Endothelial cell of umbilical vein (primary cell): ENCODE data around the gene RRAS. TPM values are rescaled to one million over a fixed set of nuclear protein-coding genes. Genes with fewer than 3 reads are reported as not detected.

ENCODE experiments used
- BruUV-seq: library from RNA; stranded (reverse); fragments of 400-500 nt; replicated peaks from 2 replicates; lab custom pipeline; 2021; lab: Mats Ljungman, UMichigan
- CTCF ChIA-PET: fragments of 300-600, 350-600 bp; sonication (Branson Sonifier 250); formaldehyde crosslinking; loops from one replicate; lab custom pipeline; 2021; ENCODE audit warnings: antibody characterized with exemption, inconsistent platforms; lab: Charles Lee
- POLR2A ChIA-PET: fragments of 300-600, 350-600 bp; sonication (Branson Sonifier 250); formaldehyde crosslinking; loops from one replicate; lab custom pipeline; 2021; ENCODE audit warnings: antibody characterized with exemption, inconsistent platforms; lab: Charles Lee
- DNase-seq: peaks from one replicate; pipeline ENCODE4 v3.0.0-alpha.2; 2011; ENCODE audit warnings: low read depth, low spot score
- FAIRE-seq: peaks from 2 replicates; lab custom pipeline; 2011; peaks lifted over from hg19 to GRCh38; lab: Jason Lieb, UNC
- H2AFZ ChIP-seq: 2 replicates; pipeline ENCODE4 v1.6.0; 2012; ENCODE audit warnings: low read depth, low read length, control low read depth, inconsistent platforms
- H3K27ac ChIP-seq: 2 replicates; pipeline ENCODE4 v1.5.1; 2011; ENCODE audit warnings: low read depth, mild to moderate bottlenecking, control low read depth, low read length, moderate library complexity; ENCODE audit not compliant: insufficient read depth
- H3K27me3 ChIP-seq, 2 experiments: 2 replicates each; pipeline versions ENCODE4 v1.6.0 to v1.6.1; 2011; ENCODE audit warnings: low read length in 2 of 2, mixed read lengths in 1 of 2; ENCODE audit not compliant: control insufficient read depth in 2 of 2, insufficient read depth in 2 of 2
- H3K36me3 ChIP-seq, 2 experiments: 2 replicates in 1 of 2; 3 replicates in 1 of 2; pipeline ENCODE4 v1.5.1; 2011; ENCODE audit warnings: low read length in 2 of 2, mild to moderate bottlenecking in 1 of 2, moderate library complexity in 1 of 2; ENCODE audit not compliant: control insufficient read depth in 2 of 2, insufficient read depth in 2 of 2; ENCODE audit errors: extremely low read depth in 1 of 2
- H3K4me1 ChIP-seq: 3 replicates; pipeline ENCODE4 v1.5.1; 2011; ENCODE audit warnings: mild to moderate bottlenecking, low read length; ENCODE audit not compliant: control insufficient read depth, insufficient read depth; ENCODE audit errors: extremely low read depth
- H3K4me2 ChIP-seq: 2 replicates; pipeline ENCODE4 v1.6.1; 2011; ENCODE audit warnings: low read length, control low read depth, mixed read lengths; ENCODE audit not compliant: insufficient read depth
- H3K4me3 ChIP-seq, 3 experiments: fragments of 200-600 bp in 1 of 3; sonication (generic), shearing (Covaris generic) in 1 of 3; replicated peaks in 1 of 3; 2 replicates each; pipeline ENCODE4 v1.5.1; 2011 to 2016; ENCODE audit warnings: control low read depth in 3 of 3, low read length in 3 of 3, mild to moderate bottlenecking in 2 of 3, inconsistent platforms in 1 of 3, low read depth in 1 of 3, moderate library complexity in 1 of 3; ENCODE audit not compliant: insufficient read depth in 1 of 3
- H3K79me2 ChIP-seq: 2 replicates; pipeline ENCODE4 v1.6.0; 2012; ENCODE audit warnings: low read length, inconsistent platforms; ENCODE audit not compliant: control insufficient read depth, insufficient read depth
- H3K9ac ChIP-seq: replicated peaks from 2 replicates; pipeline ENCODE3; 2011; ENCODE audit warnings: low read length, control low read depth; ENCODE audit not compliant: insufficient read depth; ENCODE audit errors: extremely low read depth
- H3K9me1 ChIP-seq: replicated peaks from 3 replicates; pipeline ENCODE4 v1.6.0; 2011; ENCODE audit warnings: mild to moderate bottlenecking, low read length; ENCODE audit not compliant: control insufficient read depth, insufficient read depth; ENCODE audit errors: extremely low read depth
- H3K9me3 ChIP-seq: replicated peaks from 2 replicates; pipeline ENCODE4 v1.5.1; 2012; ENCODE audit warnings: low read length, inconsistent platforms; ENCODE audit not compliant: control insufficient read depth, insufficient read depth
- H4K20me1 ChIP-seq: replicated peaks from 2 replicates; pipeline ENCODE3; 2011; ENCODE audit warnings: mild to moderate bottlenecking, low read length; ENCODE audit not compliant: control insufficient read depth, insufficient read depth; ENCODE audit errors: extremely low read depth
- CTCF ChIP-seq, 2 donors: IDR thresholded peaks; 1 replicate in 1 of 2; 2 replicates in 1 of 2; pipeline ENCODE4 v1.5.1; 2011; ENCODE audit warnings: low read length in 2 of 2, mild to moderate bottlenecking in 2 of 2, moderate library complexity in 2 of 2, control low read depth in 1 of 2, inconsistent platforms in 1 of 2, low read depth in 1 of 2; ENCODE audit not compliant: insufficient read depth in 1 of 2; ENCODE audit errors: extremely low read depth in 1 of 2
- FOS ChIP-seq: IDR thresholded peaks from 2 replicates; pipeline ENCODE4 v1.6.1; 2011; ENCODE audit warnings: mild to moderate bottlenecking, low read length, moderate library complexity, borderline replicate concordance; ENCODE audit not compliant: insufficient read depth
- GATA2 ChIP-seq: IDR thresholded peaks from 2 replicates; pipeline ENCODE4 v1.7.0; 2011; ENCODE audit warnings: low read depth, mild to moderate bottlenecking, moderate library complexity, mixed read lengths, low read length; ENCODE audit not compliant: insufficient read length, insufficient read depth
- JUN ChIP-seq: IDR thresholded peaks from 2 replicates; pipeline ENCODE4 v1.6.1; 2011; ENCODE audit warnings: borderline replicate concordance, low read depth; ENCODE audit not compliant: insufficient read length, insufficient read depth
- MAX ChIP-seq: IDR thresholded peaks from 2 replicates; pipeline ENCODE4 v1.6.1; 2011; ENCODE audit not compliant: insufficient read depth, insufficient read length
- MYC ChIP-seq: IDR thresholded peaks from one replicate; pipeline ENCODE4 v1.6.1; 2011; ENCODE audit warnings: mild to moderate bottlenecking, low read depth, low read length
- dilution Hi-C: fragments of 300-500 bp; cut with MboI; formaldehyde crosslinking; loops from one replicate; pipeline ENCODE4 v1.15.0; 2019; ENCODE audit warnings: low sequenced_read_pairs; ENCODE audit not compliant: extremely low pct_ligation_motif_present
- intact Hi-C: fragments of 100-400 bp; cut with micrococcal nuclease; formaldehyde crosslinking; loops from one replicate; pipeline ENCODE4 v1.10.0; 2022
- polyA plus RNA-seq, 4 experiments: library from polyadenylated mRNA; depleted of rRNA in 3 of 4; stranded (reverse) in 3 of 4; unstranded in 1 of 4; fragments of >200 nt; gene quantifications; 2 replicates each; pipeline versions ENCODE4 v1.2.1 to v1.2.3, GENCODE V29; 2011 to 2012; ENCODE audit warnings: missing spikeins in 1 of 4
- total RNA-seq: library from RNA; stranded (reverse); gene quantifications from 2 replicates; pipeline ENCODE4 v1.2.3, GENCODE V29; 2021

Gene RRAS
- total and polyA plus RNA-seq, 2 donors (not counting 3 experiments of a cell fraction or from before 2014, with no cell fraction given), result 89.5 to 250 TPM

DNA sequence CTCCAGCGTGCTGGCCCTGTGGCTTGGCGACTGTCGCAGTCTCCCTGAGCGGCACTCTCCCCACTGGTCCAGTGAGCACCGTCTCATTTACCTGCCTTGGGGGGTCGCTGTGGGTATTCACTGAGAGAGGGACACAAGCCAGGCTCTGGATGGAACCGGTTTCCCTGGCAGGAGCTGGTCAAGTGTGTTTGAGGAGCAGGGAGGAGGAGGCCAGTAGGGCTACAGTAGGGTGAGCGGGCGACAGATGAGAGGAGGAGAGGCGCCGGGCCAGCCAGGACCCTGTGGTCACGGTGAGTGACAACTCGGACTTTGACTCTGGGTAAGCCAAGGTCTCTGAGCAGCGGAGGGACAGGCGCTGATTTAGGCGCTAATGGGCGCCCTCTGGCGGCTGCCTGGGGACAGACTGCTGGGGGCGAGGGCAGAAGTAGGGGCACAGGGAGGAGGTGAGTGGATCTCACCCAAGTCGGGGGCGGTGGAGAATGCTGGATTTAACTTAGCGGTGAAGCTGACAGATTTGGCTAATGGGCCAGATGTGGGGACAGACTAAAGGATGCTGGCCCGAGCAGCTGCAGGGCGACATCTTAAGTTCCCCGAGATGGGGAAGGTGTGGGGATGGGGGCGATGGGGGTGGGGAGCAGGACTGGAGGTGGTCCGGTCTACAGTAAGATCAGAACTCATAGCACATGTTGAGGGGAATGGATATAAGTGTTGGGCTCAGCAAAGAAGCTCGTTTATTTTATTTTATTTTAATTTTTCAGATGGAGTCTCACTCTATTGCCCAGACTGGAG lies 32.4 kb upstream of the RRAS start:
- H3K79me2 ChIP-seq, result peaks cover 4% of the 10 kb centered on the region
- H3K36me3 ChIP-seq, result no peaks in the 10 kb centered on the region
- peak overlapping the region; percentile 18 for H3K9ac ChIP-seq
- no peaks in the 10 kb centered on the region for H3K27me3 ChIP-seq
- H3K9me3 ChIP-seq, result no peaks in the 10 kb centered on the region
- H3K4me2 ChIP-seq, result peak overlapping the region; percentile 19
- intact Hi-C loops (loop anchor here (1.0 to 2.0 kb wide), 2 partner anchors 82 to 170 kb away; no protein-coding TSS in a partner anchor), dilution Hi-C loops (no loop called here)
- peak; percentile 81 for DNase-seq
- ChIA-PET CTCF (interaction anchor here (0.7 to 2.9 kb wide), 14 partner anchors 8 to 169 kb away, joined by 3 to 10 read pairs (median 4); partner anchors contain the start of genes RRAS and SCAF1), POLR2A (no interaction called here)
- TF ChIP-seq FOS (no peak), MAX (no peak), MYC (no peak), JUN (no peak), CTCF (IDR thresholded peaks at IDR 0.05; ENCODE audit: extremely low read depth in 1 of 2, insufficient read depth in 1 of 2, low read depth in 1 of 2, low read length in 2 of 2) (peak; percentile 95 to 97), GATA2 (no peak)
- no TSS peak for BruUV-seq
- H3K4me3 ChIP-seq, result peak overlapping the region in 1 of 3 experiments; percentile 26
- H3K4me1 ChIP-seq, result peaks cover 5% of the 10 kb centered on the region
- no peaks in the 10 kb centered on the region for H4K20me1 ChIP-seq
- no peaks in the 10 kb centered on the region for H3K9me1 ChIP-seq
- FAIRE-seq, result peak; percentile 93
- peak overlapping the region; percentile 82 for H2AFZ ChIP-seq
- no peak overlapping the region for H3K27ac ChIP-seq
